Muscle of leg (tissue), 11 donors: Measurements from ENCODE around the gene ABHD5. TPM values are rescaled to one million over a fixed set of nuclear protein-coding genes. Genes with fewer than 3 reads are reported as not detected.

ENCODE experiments used
- DNase-seq: peaks from one replicate; pipeline ENCODE4 v3.0.0; 2013
- H3K27ac ChIP-seq: one replicate; pipeline ENCODE4 v1.5.1; 2013; ENCODE audit warnings: mild to moderate bottlenecking, low read length, control low read depth
- H3K27me3 ChIP-seq: one replicate; pipeline ENCODE4 v1.6.1; 2013; ENCODE audit warnings: low read length; ENCODE audit not compliant: control insufficient read depth, insufficient read depth
- H3K36me3 ChIP-seq: one replicate; pipeline ENCODE4 v1.6.1; 2013; ENCODE audit warnings: low read length; ENCODE audit not compliant: control insufficient read depth, insufficient read depth
- H3K4me1 ChIP-seq: one replicate; pipeline ENCODE4 v1.6.1; 2013; ENCODE audit warnings: low read length; ENCODE audit not compliant: control insufficient read depth, insufficient read depth
- H3K4me3 ChIP-seq: one replicate; pipeline ENCODE4 v1.5.1; 2013; ENCODE audit warnings: low read length, control low read depth
- H3K9me3 ChIP-seq: replicated peaks from 2 replicates; pipeline ENCODE4 v1.6.1; 2013; ENCODE audit warnings: low read depth, low read length; ENCODE audit not compliant: control insufficient read depth
- WGBS: methylation state at CpG from one replicate; pipeline ENCODE4 v1.1.5; 2013; ENCODE audit warnings: missing lambda C conversion rate; ENCODE audit not compliant: insufficient coverage; 5-methylcytosine and 5-hydroxymethylcytosine counted together
- polyA plus RNA-seq, 8 donors: library from polyadenylated mRNA; unstranded; fragments of 120-200 nt; gene quantifications; one replicate each; pipeline versions ENCODE4 v1.2.1 to v1.2.3, GENCODE V29; 2013; ENCODE audit warnings: inconsistent platforms in 1 of 8, low replicate concordance in 1 of 8; ENCODE audit not compliant: insufficient read length in 8 of 8, insufficient read depth in 1 of 8
- total RNA-seq: library from RNA; stranded (reverse); fragments of 120-200 nt; gene quantifications from one replicate; pipeline ENCODE4 v1.2.4, GENCODE V29; 2013

Gene ABHD5
- total and polyA plus RNA-seq, 9 donors: 8.8 to 11.6 (median 10.8) TPM

DNA sequence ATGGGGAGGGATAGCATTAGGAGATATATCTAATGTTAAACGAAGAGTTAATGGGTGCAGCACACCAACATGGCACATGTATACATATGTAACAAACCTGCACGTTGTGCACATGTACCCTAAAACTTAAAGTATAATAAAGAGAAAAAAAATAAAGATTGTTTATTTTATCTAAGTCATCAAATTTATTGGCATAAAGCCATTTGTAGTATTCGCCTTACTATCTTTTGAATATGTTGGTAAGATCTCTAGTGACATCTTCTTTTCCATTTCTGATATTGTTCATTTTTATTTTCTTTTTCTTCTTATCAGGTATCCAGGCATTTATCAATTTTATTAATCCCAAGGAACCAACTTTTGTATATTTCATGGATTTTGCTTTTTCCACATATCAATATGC is 5.8 kb upstream of the ABHD5 start:
- Histone ChIP-seq H3K9me3 (no peaks in the 10 kb centered on the region), H3K27ac (no peak overlapping the region), H3K36me3 (no peaks in the 10 kb centered on the region), H3K27me3 (peaks cover under 1% of the 10 kb centered on the region), H3K4me1 (peaks cover under 1% of the 10 kb centered on the region), H3K4me3 (no peak overlapping the region)
- no peak for DNase-seq
- no CpG with 5 or more reads among the region's 3 CpGs for WGBS

- Histone ChIP-seq H3K4me1 (peaks cover 7% of the 10 kb centered on the region), H3K4me3 (no peak overlapping the region), H3K27ac (no peak overlapping the region), H3K9me3 (no peaks in the 10 kb centered on the region), H3K36me3 (no peaks in the 10 kb centered on the region), H3K27me3 (peaks cover 6% of the 10 kb centered on the region)
- 80% methylated on average over 3 of the region's 4 CpGs for WGBS
- no peak for DNase-seq
These were observed 4.8 kb upstream of the ABHD5 start for GRCh38 chr3:43685921-43686320.

DNA sequence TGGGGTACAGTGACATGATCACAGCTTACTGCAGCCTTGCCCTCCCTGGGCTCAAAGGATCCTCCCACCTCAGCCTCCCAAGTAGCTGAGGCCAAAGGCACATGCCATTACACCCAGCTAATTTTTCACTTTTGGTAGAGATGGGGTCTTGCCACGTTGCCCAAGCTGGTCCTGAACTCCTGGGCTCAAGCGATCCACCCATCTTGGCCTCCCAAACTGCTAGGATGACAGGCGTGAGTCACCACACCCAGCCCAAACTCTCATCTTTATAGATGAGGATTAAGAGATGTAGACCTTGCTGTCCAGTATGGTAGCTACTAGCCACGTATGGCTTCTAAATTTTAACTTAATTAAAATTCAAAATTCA is 4.4 kb upstream of the ABHD5 start:
- Histone ChIP-seq H3K36me3 (no peaks in the 10 kb centered on the region), H3K4me3 (no peak overlapping the region), H3K27me3 (peaks cover 6% of the 10 kb centered on the region), H3K27ac (no peak overlapping the region), H3K4me1 (peaks cover 7% of the 10 kb centered on the region), H3K9me3 (no peaks in the 10 kb centered on the region)
- WGBS: no CpG with 5 or more reads among the region's 4 CpGs
- no peak for DNase-seq

- peaks cover 7% of the 10 kb centered on the region for H3K4me1 ChIP-seq
- H3K4me3 ChIP-seq: no peak overlapping the region
- DNase-seq: no peak
- H3K27ac ChIP-seq: no peak overlapping the region
- H3K27me3 ChIP-seq: peaks cover 6% of the 10 kb centered on the region
- H3K36me3 ChIP-seq: no peaks in the 10 kb centered on the region
- no peaks in the 10 kb centered on the region for H3K9me3 ChIP-seq
- WGBS: 100% methylated on average over 2 of the region's 2 CpGs
These were observed 3.8 kb upstream of the ABHD5 start for GRCh38 chr3:43686700-43687498.

DNA sequence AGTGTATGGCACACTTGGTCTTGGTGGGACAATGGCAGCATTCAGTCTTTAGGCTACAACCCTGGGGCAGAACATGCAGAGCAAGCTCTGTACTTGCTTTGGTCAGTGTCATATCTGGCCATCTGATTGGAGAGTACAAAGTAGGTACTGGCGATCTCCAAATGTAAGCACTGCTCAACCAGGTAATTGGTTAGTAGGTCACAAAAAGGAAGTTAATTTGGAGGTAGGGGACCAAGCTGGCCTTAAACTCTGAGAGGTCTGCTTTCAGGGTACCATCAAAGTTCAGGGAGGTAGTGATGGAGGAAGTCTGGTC is 3.3 kb upstream of the ABHD5 start:
- Histone ChIP-seq H3K4me3 (no peak overlapping the region), H3K36me3 (no peaks in the 10 kb centered on the region), H3K9me3 (no peaks in the 10 kb centered on the region), H3K27ac (no peak overlapping the region), H3K27me3 (peaks cover 6% of the 10 kb centered on the region), H3K4me1 (peaks cover 7% of the 10 kb centered on the region)
- 100% methylated on average over 1 of the region's 1 CpG for WGBS
- DNase-seq: no peak

- H3K4me1 ChIP-seq: peaks cover 7% of the 10 kb centered on the region
- no CpG with 5 or more reads among the region's 4 CpGs for WGBS
- H3K36me3 ChIP-seq: no peaks in the 10 kb centered on the region
- no peak for DNase-seq
- H3K27ac ChIP-seq: no peak overlapping the region
- H3K27me3 ChIP-seq: peaks cover 6% of the 10 kb centered on the region
- no peak overlapping the region for H3K4me3 ChIP-seq
- no peaks in the 10 kb centered on the region for H3K9me3 ChIP-seq
These were observed 2.5 kb upstream of the ABHD5 start for GRCh38 chr3:43688245-43688650.

GRCh38 chr3:43689166-43689565 is 1.6 kb upstream of the ABHD5 start:
- H3K4me1 ChIP-seq: peaks cover 7% of the 10 kb centered on the region
- WGBS: no CpG with 5 or more reads among the region's 2 CpGs
- no peak overlapping the region for H3K4me3 ChIP-seq

GRCh38 chr3:43689766-43690399 is 855 bp upstream of the ABHD5 start:
- WGBS: 3% methylated on average over 5 of the region's 26 CpGs
- peaks cover 7% of the 10 kb centered on the region for H3K4me1 ChIP-seq

More at GRCh38 chr3:43689166-43689565, 1.6 kb upstream of the ABHD5 start:
- Histone ChIP-seq H3K27me3 (peaks cover 6% of the 10 kb centered on the region), H3K36me3 (no peaks in the 10 kb centered on the region), H3K27ac (no peak overlapping the region), H3K9me3 (no peaks in the 10 kb centered on the region)
- DNase-seq: no peak

DNA sequence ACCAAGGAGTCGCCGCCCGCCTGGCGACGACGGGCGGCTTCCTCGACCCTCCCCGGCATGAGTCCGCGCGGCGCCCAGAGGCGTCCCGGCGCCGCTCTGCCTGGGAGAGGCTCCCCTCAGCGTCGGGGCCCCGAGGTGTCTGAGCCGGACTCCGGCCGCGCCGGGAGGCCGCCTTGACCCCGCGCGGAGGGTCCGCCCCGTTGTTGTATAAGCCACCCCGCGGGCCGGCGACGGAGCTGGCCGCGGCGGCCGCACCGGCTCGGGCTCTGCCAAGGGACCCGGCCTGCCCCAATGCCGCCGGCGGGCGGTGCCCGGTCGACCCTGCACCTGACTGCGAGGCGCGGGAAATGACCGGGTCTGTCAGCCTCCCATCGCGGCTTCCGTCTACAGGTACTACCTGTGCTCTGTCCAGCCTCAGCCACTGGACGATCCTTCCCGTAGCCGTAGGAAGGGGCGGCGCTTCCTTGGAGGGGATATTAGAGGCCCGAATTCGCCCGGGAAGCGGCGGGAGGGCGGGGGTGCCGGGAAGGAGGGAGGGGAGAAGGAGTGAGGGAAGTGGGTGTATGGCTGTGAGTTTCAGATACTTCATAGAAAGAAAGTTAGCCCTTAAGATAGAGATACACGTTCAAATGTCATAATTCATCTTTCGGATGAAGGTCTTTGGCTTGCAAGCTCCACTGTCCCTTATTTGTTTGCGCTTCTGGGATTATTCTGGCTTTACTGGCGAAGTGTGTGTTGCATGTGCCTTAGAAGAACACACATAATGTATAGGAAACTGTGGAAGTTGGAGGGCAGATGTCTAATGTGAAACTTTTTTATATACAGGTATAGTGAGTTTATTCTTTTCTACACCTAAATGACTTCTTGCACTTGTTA is 620 bp downstream of the ABHD5 start:
- H3K36me3 ChIP-seq: no peaks in the 10 kb centered on the region
- H3K4me1 ChIP-seq: peaks cover 7% of the 10 kb centered on the region
- peak overlapping the region; percentile 37 for H3K27ac ChIP-seq
- whole genome bisulfite sequencing: under 1% methylated on average over 65 of the region's 72 CpGs
- peaks cover 6% of the 10 kb centered on the region for H3K27me3 ChIP-seq
- H3K9me3 ChIP-seq: no peaks in the 10 kb centered on the region
- peak overlapping the region; percentile 58 for H3K4me3 ChIP-seq
- peak; percentile 78 for DNase-seq

More at GRCh38 chr3:43689766-43690399, 855 bp upstream of the ABHD5 start:
- H3K27me3 ChIP-seq: peaks cover 6% of the 10 kb centered on the region
- H3K36me3 ChIP-seq: no peaks in the 10 kb centered on the region
- H3K9me3 ChIP-seq: no peaks in the 10 kb centered on the region
- no peak for DNase-seq
- peak overlapping the region; percentile 35 for H3K27ac ChIP-seq
- H3K4me3 ChIP-seq: peak overlapping the region; percentile 58
